ENCODE results near the gene CDX1. TPM values are rescaled to one million over a fixed set of nuclear protein-coding genes. Genes with fewer than 3 reads are reported as not detected.

The CDX1 gene
- polyA plus RNA-seq, 3 donors = not detected

- Histone ChIP-seq H3K4me3 (replicated peaks in 1 of 3; ENCODE audit: low read depth in 2 of 3, low read length in 3 of 3) (no peak overlapping the region), H3K27ac (ENCODE audit: low read depth in 1 of 2, low read length in 2 of 2) (no peak overlapping the region), H3K79me2 (ENCODE audit: insufficient read depth, low read length) (no peaks in the 10 kb centered on the region), H3K9ac (ENCODE audit: insufficient read depth, low read length, poor library complexity, severe bottlenecking) (no peak overlapping the region), H4K20me1 (ENCODE audit: insufficient read depth, low read length) (no peaks in the 10 kb centered on the region), H3K27me3 (ENCODE audit: control insufficient read depth in 2 of 2, insufficient read depth in 2 of 2, low read length in 2 of 2) (no peaks in the 10 kb centered on the region), H3K9me3 (replicated peaks in 1 of 2; ENCODE audit: control insufficient read depth in 1 of 2, insufficient read depth in 1 of 2, low read length in 2 of 2) (no peaks in the 10 kb centered on the region), H3K4me2 (replicated peaks; ENCODE audit: extremely low read depth, low read length, poor library complexity, severe bottlenecking) (no peak overlapping the region), H2AFZ (ENCODE audit: insufficient read depth, low read depth, low read length, poor library complexity, severe bottlenecking) (no peak overlapping the region), H3K4me1 (ENCODE audit: control insufficient read depth in 1 of 2, insufficient read depth in 2 of 2, low read length in 2 of 2) (peaks cover 28 to 33% of the 10 kb centered on the region in 2 donors), H3K36me3 (replicated peaks in 1 of 2; ENCODE audit: control insufficient read depth in 1 of 2, insufficient read depth in 2 of 2, low read length in 2 of 2) (no peaks in the 10 kb centered on the region)
- Mint-ChIP-seq H3K4me1 (peaks cover 31% of the 10 kb centered on the region), H3K36me3 (no peaks in the 10 kb centered on the region), H3K27me3 (ENCODE audit: low read depth in 3 of 3) (peaks cover 3 to 7% (median 4%) of the 10 kb centered on the region in 3 donors), H3K9me3 (no peaks in the 10 kb centered on the region), H3K27ac (peak overlapping the region in 1 of 7 donors; percentile 55), H3K4me3 (no peak overlapping the region)
- DNase-seq = no peak
- no peak for TF ChIP-seq CTCF (IDR thresholded peaks at IDR 0.05)
- intact Hi-C loops (cut with micrococcal nuclease) = no loop called here
- WGBS (ENCODE audit: insufficient coverage) = 99% methylated on average over 5 of the region's 11 CpGs
These were observed 47.9 kb upstream of the CDX1 start for GRCh38 chr5:150118561-150119229.

DNA sequence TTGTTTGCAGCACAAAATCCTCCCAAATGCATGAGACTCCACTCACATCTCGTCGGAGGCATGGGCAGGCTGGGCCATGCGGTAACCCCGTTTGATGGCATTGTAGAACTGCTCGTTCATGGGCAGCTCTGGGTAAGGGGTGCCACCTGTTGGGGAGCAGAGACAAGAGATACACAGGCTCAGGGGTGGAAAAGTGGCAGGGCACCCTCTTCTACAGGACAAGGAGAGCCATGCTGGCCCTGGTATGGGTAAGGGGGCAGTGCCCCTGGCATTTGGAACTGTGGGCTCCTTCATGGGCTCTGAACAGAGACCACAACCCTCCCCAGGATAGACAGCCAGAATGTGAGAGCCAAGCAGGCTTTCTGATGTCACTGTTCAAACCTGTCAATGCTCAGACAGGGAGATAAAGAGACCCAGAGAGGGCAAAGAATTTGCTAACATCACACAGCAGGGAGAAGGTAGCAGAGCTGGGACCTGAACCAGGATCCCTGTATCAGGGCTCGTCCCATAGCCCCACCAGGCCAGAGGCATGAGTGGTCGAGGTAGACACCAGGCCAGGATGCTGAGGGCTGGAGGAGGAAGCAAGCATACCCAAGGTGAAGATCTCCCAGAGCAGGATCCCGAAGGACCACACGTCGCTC is 47.0 kb upstream of the CDX1 start:
- Histone ChIP-seq H2AFZ (ENCODE audit: insufficient read depth, low read depth, low read length, poor library complexity, severe bottlenecking) (no peak overlapping the region), H3K4me2 (replicated peaks; ENCODE audit: extremely low read depth, low read length, poor library complexity, severe bottlenecking) (no peak overlapping the region), H3K9ac (ENCODE audit: insufficient read depth, low read length, poor library complexity, severe bottlenecking) (no peak overlapping the region), H3K9me3 (replicated peaks in 1 of 2; ENCODE audit: control insufficient read depth in 1 of 2, insufficient read depth in 1 of 2, low read length in 2 of 2) (no peaks in the 10 kb centered on the region), H3K27me3 (ENCODE audit: control insufficient read depth in 2 of 2, insufficient read depth in 2 of 2, low read length in 2 of 2) (no peaks in the 10 kb centered on the region), H3K4me3 (replicated peaks in 1 of 3; ENCODE audit: low read depth in 2 of 3, low read length in 3 of 3) (no peak overlapping the region), H3K4me1 (ENCODE audit: control insufficient read depth in 1 of 2, insufficient read depth in 2 of 2, low read length in 2 of 2) (peaks cover 37 to 41% of the 10 kb centered on the region in 2 donors), H3K36me3 (replicated peaks in 1 of 2; ENCODE audit: control insufficient read depth in 1 of 2, insufficient read depth in 2 of 2, low read length in 2 of 2) (no peaks in the 10 kb centered on the region), H4K20me1 (ENCODE audit: insufficient read depth, low read length) (no peaks in the 10 kb centered on the region), H3K27ac (ENCODE audit: low read depth in 1 of 2, low read length in 2 of 2) (no peak overlapping the region), H3K79me2 (ENCODE audit: insufficient read depth, low read length) (no peaks in the 10 kb centered on the region)
- Mint-ChIP-seq H3K9me3 (no peaks in the 10 kb centered on the region), H3K4me3 (no peak overlapping the region), H3K27me3 (ENCODE audit: low read depth in 3 of 3) (peaks cover 3 to 7% (median 4%) of the 10 kb centered on the region in 3 donors), H3K36me3 (no peaks in the 10 kb centered on the region), H3K27ac (peak overlapping the region in 2 of 7 donors; percentile 42 to 50), H3K4me1 (peaks cover 39% of the 10 kb centered on the region)
- 44% methylated on average over 8 of the region's 10 CpGs for WGBS (ENCODE audit: insufficient coverage)
- no peak for DNase-seq
- intact Hi-C loops (cut with micrococcal nuclease) = loop anchor here (5.0 kb wide), 1 partner anchor 32 kb away; the partner anchor contains the start of gene CSF1R (in 2 of the 2)
- TF ChIP-seq CTCF (IDR thresholded peaks at IDR 0.05) = no peak
